SHP77 treated with DMSO at 0.1 percent for 48 hours (cell line): ENCODE data around the gene ATRNL1.

ENCODE experiments used
- DNase-seq: peaks from one replicate; lab custom pipeline; 2025; lab: John Stamatoyannopoulos, UW

The ATRNL1 gene, protein sequence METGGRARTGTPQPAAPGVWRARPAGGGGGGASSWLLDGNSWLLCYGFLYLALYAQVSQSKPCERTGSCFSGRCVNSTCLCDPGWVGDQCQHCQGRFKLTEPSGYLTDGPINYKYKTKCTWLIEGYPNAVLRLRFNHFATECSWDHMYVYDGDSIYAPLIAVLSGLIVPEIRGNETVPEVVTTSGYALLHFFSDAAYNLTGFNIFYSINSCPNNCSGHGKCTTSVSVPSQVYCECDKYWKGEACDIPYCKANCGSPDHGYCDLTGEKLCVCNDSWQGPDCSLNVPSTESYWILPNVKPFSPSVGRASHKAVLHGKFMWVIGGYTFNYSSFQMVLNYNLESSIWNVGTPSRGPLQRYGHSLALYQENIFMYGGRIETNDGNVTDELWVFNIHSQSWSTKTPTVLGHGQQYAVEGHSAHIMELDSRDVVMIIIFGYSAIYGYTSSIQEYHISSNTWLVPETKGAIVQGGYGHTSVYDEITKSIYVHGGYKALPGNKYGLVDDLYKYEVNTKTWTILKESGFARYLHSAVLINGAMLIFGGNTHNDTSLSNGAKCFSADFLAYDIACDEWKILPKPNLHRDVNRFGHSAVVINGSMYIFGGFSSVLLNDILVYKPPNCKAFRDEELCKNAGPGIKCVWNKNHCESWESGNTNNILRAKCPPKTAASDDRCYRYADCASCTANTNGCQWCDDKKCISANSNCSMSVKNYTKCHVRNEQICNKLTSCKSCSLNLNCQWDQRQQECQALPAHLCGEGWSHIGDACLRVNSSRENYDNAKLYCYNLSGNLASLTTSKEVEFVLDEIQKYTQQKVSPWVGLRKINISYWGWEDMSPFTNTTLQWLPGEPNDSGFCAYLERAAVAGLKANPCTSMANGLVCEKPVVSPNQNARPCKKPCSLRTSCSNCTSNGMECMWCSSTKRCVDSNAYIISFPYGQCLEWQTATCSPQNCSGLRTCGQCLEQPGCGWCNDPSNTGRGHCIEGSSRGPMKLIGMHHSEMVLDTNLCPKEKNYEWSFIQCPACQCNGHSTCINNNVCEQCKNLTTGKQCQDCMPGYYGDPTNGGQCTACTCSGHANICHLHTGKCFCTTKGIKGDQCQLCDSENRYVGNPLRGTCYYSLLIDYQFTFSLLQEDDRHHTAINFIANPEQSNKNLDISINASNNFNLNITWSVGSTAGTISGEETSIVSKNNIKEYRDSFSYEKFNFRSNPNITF (N-terminal part only)

DNA sequence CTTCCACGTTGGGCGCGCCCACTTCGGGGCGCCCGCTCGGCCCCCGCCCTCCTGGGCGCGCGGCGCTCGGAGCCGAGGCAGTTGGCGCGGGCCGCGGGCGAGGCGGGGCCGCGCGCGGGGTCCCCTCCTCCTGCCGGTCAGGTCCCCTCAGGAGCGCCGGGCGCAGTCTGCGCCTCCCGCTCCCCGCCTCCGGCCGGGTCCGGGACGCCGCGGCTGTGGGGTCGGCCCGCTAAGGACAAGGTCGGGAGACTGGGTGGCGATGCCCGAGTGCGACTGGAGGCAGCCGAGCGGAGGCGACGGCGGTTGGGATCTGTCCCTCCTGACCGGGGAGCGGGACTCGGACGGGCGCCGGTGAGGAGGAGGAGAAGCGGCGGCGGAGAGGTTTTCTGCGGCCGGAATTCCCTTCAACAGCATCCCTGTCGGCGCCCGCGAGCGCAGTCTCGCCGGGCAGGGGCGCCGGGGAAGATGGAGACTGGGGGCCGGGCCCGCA lies at the start of gene ATRNL1:
Gene ATRNL1, plus strand, starts transcription at position 80 of the 490 bp plus-strand sequence. Its CDS starts 386 bp downstream, at position 466.
- no peak for DNase-seq

DNA sequence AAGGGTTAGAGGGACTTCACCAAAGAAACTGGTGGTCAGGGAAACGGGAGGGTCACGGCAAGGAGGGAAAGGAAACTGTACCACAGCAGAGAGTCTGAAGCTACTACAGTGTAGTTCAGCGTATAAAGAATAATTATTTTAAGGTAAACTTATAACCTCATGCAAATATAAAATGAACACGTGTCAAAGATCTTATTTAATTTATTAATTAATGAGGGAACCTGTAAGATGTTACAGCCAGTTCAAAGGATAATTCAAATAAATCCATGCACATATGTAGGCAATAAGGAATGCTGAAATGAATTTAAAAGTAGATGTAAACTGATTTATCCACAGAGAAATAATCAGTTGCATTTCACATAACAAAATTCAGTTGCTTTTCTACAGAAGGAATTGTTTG lies 49.4 kb upstream of the ATRNL1 start:
- DNase-seq: no peak

DNA sequence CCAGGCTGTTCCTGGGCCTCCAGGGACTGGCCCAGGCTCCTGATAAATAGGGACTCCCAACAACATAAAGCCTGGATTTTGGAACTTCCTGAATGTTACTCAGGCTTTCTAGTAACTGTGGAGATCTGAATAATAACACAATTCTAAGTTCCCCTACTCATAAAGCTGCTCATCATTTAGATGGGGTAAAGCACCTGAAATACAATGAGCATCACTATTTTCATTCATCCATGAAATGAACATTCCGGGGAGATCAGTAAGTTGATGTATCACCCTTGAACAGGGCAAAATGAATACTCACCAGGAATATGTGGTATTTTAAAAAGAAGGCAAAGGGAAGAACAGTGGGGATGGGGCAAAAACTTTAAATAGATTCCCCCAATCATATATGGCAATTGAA lies 48.3 kb upstream of the ATRNL1 start:
- no peak for DNase-seq

DNA sequence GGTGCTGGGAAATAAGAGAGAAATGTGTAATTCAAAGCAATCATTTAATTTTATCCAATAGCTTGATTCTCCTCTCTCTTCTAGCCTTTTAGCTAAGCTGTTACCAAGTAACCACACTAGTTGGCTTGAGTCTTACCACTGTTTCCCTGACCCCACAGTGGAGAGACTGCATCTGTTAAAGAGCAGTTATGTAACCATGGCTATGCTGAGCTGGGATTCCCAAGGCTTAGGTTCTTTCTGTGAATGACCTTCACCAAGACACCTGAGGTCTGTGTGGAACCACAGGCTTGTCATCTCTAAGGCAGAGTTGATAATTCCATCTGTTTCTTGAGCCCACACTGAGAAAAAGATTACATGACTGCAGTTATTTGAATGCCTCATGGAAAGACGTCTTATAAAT lies 47.7 kb upstream of the ATRNL1 start:
- no peak for DNase-seq

DNA sequence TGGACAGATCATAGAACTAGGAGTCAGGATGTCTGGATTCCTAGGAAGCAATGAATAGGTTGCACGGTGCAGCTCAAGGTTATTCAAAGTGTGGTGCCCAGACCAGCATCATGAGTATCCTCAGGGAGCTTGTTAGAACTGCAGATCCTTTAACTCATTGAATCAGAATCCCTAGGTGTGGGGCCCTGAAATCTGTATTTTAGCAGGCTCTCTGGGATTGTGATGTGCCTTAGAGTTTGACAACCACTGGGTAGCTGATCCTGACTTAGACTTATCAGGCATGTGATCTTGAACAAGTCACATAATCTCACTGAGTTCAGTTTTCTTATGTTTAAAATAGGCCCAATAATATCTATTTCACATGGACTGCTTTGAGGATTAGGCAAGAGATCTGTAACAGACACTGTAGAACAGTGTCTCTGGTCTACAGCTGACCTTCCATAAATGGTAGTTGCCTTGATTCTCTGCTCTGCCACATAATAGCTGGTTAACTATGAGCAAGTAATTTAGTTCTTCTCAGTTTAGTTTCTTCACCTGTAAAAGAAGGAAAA lies 46.4 kb upstream of the ATRNL1 start:
- DNase-seq: no peak

DNA sequence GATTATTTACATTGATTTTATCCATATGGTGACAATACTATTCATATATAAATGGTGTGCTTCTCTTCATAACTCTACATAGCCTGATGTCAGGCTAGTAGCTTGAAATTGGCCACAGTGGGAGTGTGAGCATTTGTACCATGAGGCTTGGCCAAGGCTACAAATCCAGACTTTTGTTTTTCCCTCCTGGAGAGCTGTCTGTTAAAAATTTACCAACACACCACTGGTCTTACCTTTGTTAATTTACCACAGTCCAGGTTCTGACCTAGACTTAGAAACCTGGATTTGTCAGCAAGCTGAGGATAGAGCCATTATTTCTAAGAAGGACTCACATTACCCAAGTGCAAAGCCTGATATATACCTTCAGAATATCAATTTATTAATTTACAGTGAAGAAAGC lies 45.5 kb upstream of the ATRNL1 start:
- no peak for DNase-seq

DNA sequence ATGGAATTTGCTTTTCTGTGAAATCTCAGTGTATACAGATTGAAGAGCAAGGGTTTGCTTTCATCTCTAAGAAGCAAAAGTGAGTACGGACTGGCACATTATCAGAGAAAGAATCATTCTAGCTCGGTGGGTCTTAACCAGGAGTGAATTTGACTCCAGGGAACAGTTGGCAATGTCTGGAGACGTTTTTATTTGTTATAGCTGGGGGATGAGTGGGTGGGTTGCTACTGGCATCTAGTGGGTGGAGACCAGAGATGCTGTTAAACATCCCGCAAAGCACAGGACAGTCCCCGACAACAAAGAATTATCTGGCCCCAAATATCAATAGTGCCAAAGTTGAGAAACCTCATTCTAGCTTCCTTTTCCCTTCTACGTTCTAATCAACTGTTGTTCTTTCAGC lies 43.8 kb upstream of the ATRNL1 start:
- DNase-seq: no peak

DNA sequence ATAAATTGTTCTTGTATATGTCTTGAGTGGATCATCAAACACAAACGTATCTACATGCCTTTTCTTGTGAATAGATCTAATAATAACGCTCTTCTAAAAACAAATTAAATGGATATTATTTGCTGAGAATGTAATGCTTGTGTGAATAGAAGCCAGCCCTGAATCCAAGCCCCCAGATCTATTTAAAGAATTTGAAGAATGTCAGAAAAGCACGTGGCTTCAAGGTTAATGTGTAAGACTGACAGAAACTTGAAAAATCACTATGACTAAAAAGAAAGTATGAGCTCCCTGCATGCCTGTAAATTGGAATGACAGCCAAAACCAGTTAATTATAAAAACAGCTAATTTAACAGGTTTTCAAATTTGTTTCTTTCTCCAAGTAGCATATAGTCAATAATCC lies 43.2 kb upstream of the ATRNL1 start:
- DNase-seq: no peak

DNA sequence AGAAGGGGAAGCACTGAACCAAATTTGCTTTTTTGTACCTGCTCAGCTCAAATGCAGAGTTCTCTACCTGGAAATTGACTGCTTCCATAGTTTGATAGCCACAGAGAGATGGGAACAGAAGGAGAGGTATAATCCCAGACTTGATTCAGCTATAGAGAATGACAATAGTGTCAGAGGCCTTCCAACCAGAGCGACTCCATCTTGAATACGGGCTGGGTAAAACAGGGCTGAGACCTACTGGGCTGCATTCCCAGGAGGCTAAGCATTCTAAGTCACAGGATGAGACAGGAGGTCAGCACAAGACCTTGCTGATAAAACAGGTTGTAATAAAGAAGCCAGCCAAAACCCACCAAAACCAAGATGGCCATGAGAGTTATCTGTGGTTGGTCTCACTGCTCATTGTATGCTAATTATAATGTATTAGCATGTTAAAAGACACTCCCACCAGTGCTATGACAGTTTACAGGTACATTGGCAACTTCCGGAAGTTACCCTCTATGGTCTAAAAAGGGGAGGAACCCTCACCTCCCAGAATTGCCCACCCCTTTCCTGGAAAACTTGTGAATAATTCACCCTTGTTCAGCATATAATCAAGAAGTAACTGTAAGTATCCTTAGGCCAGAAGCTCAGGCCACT lies 42.7 kb upstream of the ATRNL1 start:
- DNase-seq: no peak

DNA sequence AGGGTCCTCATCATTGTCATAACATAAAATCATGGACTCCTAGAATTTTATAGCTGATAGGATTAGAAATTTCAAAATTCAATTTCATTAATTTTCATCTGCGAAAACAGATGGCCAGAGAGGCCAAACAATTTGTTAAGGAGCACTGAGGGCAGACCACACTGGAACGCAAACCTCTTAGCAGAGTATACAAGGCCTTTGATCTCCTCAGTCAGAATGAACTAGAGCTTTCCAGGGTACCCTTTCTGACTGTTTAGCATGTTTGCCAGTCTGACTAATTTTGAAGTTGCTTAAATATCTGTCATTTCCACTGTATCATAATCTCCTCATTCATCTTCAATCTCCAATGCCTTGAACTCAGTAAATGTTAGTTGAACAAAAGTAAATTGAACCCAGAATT lies 41.9 kb upstream of the ATRNL1 start:
- no peak for DNase-seq

DNA sequence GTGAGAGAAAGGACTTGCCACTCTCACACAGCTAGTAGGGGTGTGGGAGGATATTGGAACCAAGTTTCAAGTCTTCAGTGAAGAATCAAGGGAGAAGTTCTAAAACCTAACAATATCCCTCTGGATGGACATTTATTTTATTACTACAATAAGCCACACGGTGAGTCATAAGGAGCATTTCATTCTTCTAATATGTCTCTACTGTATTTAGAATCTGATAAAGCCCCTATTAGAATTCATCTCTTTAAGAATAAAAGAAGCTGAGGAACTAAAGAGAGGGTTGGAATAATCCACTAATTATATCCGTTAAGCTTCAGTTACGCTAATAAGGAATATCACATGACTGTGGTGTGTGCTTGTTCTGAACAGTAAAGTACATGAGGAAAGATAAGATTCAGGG lies 40.9 kb upstream of the ATRNL1 start:
- DNase-seq: no peak

DNA sequence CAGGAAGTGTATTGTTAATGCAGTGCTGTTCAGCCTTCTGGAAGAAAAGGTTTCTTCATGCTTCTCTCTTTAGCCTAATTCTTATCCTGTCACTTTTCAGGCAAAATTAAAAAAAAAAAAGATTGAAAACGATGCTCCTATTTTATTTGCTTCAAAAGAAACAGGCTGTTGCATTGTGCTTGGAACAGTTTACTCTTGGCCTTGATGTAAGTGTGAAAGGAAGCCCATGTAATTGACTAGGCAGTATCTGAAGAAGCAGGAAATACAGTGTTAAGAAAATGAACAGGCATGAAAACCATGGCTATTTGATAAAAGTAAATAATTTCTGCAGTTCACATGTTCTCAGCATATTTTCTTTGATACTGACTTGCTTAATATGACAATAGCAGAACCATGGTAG lies 40.4 kb upstream of the ATRNL1 start:
- DNase-seq: no peak

DNA sequence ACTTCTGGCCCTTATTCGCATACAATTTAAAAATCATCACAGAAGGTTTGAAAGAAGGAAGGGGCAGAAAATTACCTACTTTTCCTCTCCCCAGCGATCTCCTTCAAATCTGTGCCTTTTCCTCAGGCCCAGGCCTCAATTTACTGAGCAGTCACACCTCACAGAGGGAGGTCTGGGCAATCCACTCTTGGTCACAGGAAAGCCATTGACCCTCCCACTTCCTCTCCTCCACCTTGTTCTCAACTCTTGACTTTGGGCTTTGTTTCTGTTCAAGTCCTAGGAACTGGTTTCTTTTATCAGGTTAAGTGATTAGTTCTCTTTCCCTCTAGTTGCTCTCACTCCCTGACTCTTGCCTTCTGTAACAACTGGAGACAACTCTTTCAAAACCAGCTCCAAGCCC lies 37.0 kb upstream of the ATRNL1 start:
- DNase-seq: no peak

DNA sequence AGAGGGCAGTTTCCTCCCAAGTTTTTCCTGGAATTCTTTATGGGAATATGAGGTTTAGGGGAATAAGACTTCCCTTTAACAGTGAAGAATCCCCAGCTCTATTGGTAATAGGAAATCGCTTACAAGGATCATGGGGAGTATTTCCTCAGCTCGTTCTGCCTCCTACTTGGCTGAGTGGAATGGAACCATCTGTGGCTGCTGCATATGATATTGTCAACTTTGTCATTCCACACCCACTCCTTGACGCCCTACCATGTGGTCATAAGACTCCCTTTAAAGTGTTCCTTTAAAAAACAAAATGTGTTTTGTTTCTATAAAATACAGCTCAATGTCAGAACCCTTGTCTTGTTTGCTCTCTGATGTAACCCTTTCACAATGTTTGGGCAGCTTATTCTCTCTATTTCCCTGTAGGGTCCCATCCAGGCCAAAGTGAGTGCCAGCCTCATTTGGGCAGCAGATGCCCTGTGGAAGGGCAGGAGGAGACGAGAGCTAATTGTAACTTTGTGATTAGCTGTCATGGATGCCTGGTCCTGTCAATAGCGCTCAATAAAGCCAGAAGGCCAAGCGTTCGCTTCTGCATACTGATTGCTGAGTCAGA lies 33.8 kb upstream of the ATRNL1 start:
- DNase-seq: no peak

DNA sequence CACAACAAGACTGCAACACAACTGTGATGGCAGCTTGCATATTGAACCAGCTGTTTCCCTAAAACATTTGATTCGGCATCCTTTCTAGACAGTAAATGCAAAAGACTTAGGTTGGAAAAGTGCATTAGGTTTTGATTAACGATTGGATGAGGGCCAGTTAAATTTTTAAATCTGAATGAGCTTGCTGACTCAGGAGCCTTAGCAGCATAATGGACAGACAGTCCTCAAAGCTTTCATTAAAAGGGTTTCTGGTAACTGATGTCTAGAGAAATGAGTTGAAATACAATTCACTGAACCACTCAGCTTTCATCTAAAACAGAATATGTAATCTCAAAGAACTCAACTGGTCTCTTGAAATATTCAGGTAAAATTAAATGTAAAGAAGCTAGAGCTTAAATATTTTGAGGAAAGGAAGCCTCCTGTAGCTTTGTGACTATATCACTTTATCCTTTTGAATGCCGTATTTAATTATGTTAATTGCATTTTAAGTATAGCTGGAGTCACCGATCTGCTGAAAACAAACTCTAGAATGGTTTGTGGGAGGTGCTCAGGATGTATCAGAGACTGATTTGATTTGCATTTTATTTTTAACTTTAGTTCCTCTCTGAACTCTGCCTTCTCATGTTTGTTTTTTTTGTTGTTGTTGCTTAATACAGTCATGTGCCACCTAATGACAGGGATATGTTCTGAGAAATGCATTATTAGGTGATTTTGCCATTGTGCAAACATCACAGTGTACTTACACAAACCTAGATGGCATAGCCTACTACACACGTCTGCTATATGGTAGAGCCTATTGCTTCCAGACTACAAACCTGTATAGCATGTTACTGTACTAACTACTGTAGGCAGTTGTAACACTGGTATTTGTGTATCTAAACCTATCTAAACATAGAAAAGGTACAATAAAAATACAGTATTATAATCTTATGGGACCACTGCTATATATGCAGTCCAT lies 29.2 kb upstream of the ATRNL1 start:
- no peak for DNase-seq

DNA sequence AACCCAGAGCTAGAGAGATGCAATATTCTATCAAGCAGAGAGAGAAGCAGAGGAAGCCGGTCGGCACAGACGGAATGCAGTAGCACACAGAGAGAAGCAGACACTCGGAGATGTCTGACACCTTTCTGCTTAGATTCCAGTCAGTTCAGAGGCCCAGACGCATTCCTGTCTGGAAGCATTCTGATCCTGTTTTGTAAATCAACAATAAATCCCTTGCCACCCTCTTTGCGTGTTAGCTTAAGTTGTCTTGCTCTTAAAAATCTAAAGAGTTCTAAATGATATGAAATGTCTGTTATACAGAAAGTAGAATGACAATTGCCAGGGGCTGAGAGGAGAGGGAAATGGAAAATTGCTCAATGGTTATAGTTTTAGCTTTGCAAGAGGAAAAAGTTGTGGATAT lies 27.4 kb upstream of the ATRNL1 start:
- DNase-seq: no peak

DNA sequence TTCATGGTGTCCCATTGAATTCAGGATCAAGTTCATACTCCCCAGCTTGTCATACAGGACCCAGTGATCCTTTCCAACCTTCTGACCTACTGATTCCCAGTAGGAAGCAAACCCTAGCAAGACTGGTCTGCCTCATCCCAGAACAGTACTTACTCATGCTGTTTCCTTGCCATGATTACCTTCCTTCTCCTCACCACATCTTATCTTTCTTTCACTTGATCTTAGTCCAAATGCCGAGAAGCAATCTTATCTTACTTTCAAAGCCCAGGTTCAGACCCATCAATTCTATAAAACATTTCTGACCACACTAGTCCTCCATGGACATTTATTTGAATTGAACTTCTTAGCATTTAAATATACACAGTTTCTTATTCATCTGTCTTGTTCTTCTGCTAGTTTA lies 26.6 kb upstream of the ATRNL1 start:
- no peak for DNase-seq

DNA sequence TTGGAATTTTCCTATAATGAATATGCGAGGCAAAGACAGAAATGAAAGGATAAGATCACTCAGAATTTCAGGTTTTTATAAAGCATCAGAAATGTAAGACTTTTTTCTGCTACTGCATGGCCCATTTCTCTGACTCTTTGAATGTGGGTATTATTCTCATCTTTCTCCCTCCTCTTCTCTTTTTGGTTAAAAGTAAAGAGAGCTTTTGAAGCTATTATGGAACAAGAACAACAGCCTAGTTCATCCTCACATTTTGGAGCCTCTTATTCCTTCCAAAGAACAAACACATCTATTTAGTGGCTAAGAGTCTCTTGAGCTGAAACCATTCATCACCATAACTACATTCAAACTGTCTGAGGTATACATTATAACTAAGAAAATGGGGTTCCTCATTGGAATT lies 19.4 kb upstream of the ATRNL1 start:
- DNase-seq: no peak

DNA sequence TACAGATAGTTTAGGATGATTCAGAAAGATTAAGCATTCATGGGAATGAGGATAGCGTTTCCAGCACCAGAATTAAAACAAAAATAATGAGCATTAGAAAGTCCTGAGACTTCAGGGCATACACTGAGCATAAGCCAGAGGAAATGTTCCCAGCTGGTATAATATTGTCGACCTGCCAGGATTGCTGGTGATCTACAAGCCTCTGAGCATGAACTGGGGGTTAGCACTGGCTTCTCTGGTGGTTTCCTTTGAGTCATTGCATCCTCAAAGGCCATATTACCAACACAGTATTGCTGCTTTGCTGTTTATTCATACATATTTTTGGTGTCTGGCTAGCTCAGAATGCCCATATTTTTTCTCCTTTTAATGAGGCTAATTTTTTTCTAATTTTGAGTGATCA lies 10.7 kb upstream of the ATRNL1 start:
- no peak for DNase-seq

DNA sequence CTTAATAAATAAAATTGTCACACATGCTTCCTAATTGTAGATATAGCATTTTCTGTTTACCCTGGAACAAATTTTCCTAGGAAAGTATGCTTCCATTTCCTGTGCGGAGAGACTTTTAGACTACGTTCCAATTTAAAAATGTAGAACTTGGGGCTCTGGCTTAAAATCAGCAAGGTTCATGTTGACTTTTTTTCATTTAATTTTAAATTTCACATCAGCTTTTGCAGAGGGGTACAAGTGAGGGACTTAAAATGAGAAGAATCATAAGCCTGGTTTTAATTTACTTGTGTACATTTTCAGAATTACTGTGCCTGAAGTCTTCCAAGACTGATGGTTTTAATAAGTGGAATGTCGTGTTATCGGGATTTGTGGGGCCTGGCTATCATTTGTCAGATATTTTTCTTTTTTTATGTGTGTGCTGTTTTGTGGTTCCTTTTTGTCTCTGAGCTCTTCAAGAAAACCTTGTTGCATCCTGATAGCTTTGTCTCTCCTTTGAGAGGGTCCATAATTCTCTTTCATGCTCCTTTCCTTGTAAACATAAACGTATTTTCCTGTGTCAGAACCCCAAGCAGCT lies 8.8 kb upstream of the ATRNL1 start:
- DNase-seq: no peak
